H1 (cell line): Measurements from ENCODE around the gene LSM2. TPM values are rescaled to one million over a fixed set of nuclear protein-coding genes. Genes with fewer than 3 reads are reported as not detected.

Experiments used
- CTCF ChIA-PET: fragments of 300-600 bp; sonication (Branson Sonifier 250); formaldehyde crosslinking; loops from one replicate; lab custom pipeline; 2021; ENCODE audit not compliant: partially characterized antibody; lab: Charles Lee
- POLR2A ChIA-PET: fragments of 300-600 bp; sonication (Branson Sonifier 250); formaldehyde crosslinking; loops from one replicate; lab custom pipeline; 2021; ENCODE audit warnings: inconsistent platforms; ENCODE audit not compliant: partially characterized antibody; lab: Charles Lee
- DNase-seq, 2 experiments: peaks; one replicate each; pipeline versions ENCODE4 v3.0.0 to v3.0.0-alpha.2; 2010 to 2022; ENCODE audit warnings: low spot score in 2 of 2, low read depth in 1 of 2, mixed read lengths in 1 of 2
- FAIRE-seq: peaks from 2 replicates; lab custom pipeline; 2011; peaks lifted over from hg19 to GRCh38; lab: Jason Lieb, UNC
- H2AFZ ChIP-seq: 2 replicates; pipeline ENCODE4 v1.8.1; 2012; ENCODE audit warnings: low read length, inconsistent platforms
- H2AK5ac ChIP-seq: 2 replicates; pipeline ENCODE4 v1.6.1; 2013; ENCODE audit warnings: low read depth, low read length
- H2BK120ac ChIP-seq: replicated peaks from 2 replicates; pipeline ENCODE3; 2013; ENCODE audit warnings: low read depth, low read length, inconsistent platforms
- H2BK12ac ChIP-seq: 2 replicates; pipeline ENCODE4 v1.6.1; 2013; ENCODE audit warnings: low read depth, low read length
- H2BK15ac ChIP-seq: 2 replicates; pipeline ENCODE4 v1.6.1; 2013; ENCODE audit warnings: low read length
- H2BK20ac ChIP-seq: 2 replicates; pipeline ENCODE4 v1.6.1; 2013; ENCODE audit warnings: low read length
- H2BK5ac ChIP-seq: 2 replicates; pipeline ENCODE4 v1.6.1; 2013; ENCODE audit warnings: low read depth, low read length
- H3K14ac ChIP-seq: 2 replicates; pipeline ENCODE4 v1.6.1; 2013; ENCODE audit warnings: inconsistent platforms; ENCODE audit not compliant: insufficient read length
- H3K18ac ChIP-seq: 2 replicates; pipeline ENCODE4 v1.6.1; 2013; ENCODE audit warnings: low read length; ENCODE audit errors: extremely low read depth
- H3K23ac ChIP-seq: 2 replicates; pipeline ENCODE4 v1.6.1; 2013; ENCODE audit warnings: inconsistent platforms; ENCODE audit not compliant: insufficient read length
- H3K23me2 ChIP-seq: 2 replicates; pipeline ENCODE4 v1.6.1; 2013; ENCODE audit warnings: low read depth, low read length
- H3K27ac ChIP-seq: 2 replicates; pipeline ENCODE4 v1.6.1; 2011; ENCODE audit warnings: low read depth, low read length, inconsistent platforms
- H3K27me3 ChIP-seq, 4 experiments: replicated peaks in 1 of 4; 1 replicate in 1 of 4; 2 replicates in 3 of 4; pipeline versions ENCODE4 v1.6.1 to v1.8.1; 2011 to 2013; ENCODE audit warnings: low read length in 3 of 4, mild to moderate bottlenecking in 3 of 4, inconsistent platforms in 2 of 4, mixed read lengths in 2 of 4, moderate library complexity in 1 of 4; ENCODE audit not compliant: control insufficient read depth in 3 of 4, insufficient read depth in 3 of 4; ENCODE audit errors: extremely low read depth in 1 of 4
- H3K36me3 ChIP-seq, 4 experiments: 2 replicates each; pipeline versions ENCODE4 v1.6.1 to v1.8.1; 2011 to 2013; ENCODE audit warnings: mild to moderate bottlenecking in 4 of 4, low read length in 3 of 4, moderate library complexity in 2 of 4, control low read depth in 1 of 4, inconsistent platforms in 1 of 4; ENCODE audit not compliant: insufficient read depth in 4 of 4, control insufficient read depth in 2 of 4
- H3K4ac ChIP-seq: replicated peaks from 2 replicates; pipeline ENCODE3; 2013; ENCODE audit warnings: low read length, low read depth, mixed read lengths, inconsistent platforms; ENCODE audit not compliant: insufficient read length
- H3K4me1 ChIP-seq, 4 experiments: replicated peaks in 1 of 4; 1 replicate in 1 of 4; 2 replicates in 3 of 4; pipeline versions ENCODE4 v1.6.1 to v1.8.1; 2011 to 2013; ENCODE audit warnings: low read length in 3 of 4, inconsistent platforms in 2 of 4, mixed read lengths in 1 of 4; ENCODE audit not compliant: insufficient read depth in 4 of 4, control insufficient read depth in 3 of 4
- H3K4me2 ChIP-seq, 2 experiments: 2 replicates each; pipeline versions ENCODE4 v1.6.1 to v1.8.1; 2011 to 2013; ENCODE audit warnings: low read depth in 2 of 2, low read length in 2 of 2, control low read depth in 1 of 2, inconsistent platforms in 1 of 2, mild to moderate bottlenecking in 1 of 2; ENCODE audit not compliant: insufficient read depth in 1 of 2
- H3K4me3 ChIP-seq, 4 experiments: fragments of 200-600, 300-600 bp in 1 of 4; sonication (generic), shearing (Covaris generic), sonication (Bioruptor Twin) in 1 of 4; 2 replicates each; pipeline versions ENCODE4 v1.5.1 to v1.8.1; 2011 to 2016; ENCODE audit warnings: low read length in 4 of 4, low read depth in 3 of 4, control low read depth in 2 of 4, inconsistent platforms in 2 of 4, mild to moderate bottlenecking in 2 of 4, mixed read lengths in 1 of 4, moderate library complexity in 1 of 4; ENCODE audit not compliant: insufficient read depth in 2 of 4; ENCODE audit errors: extremely low read depth in 1 of 4
- H3K56ac ChIP-seq: replicated peaks from 2 replicates; pipeline ENCODE3; 2013; ENCODE audit warnings: low read depth, mild to moderate bottlenecking, mixed read lengths, low read length, inconsistent platforms; ENCODE audit not compliant: insufficient read length
- H3K79me1 ChIP-seq: 2 replicates; pipeline ENCODE4 v1.6.1; 2013; ENCODE audit warnings: low read depth, low read length, control low read depth
- H3K79me2 ChIP-seq, 2 experiments: 2 replicates each; pipeline versions ENCODE4 v1.6.1 to v1.8.1; 2012 to 2013; ENCODE audit warnings: low read length in 2 of 2, mild to moderate bottlenecking in 2 of 2, inconsistent platforms in 1 of 2; ENCODE audit not compliant: insufficient read depth in 2 of 2, control insufficient read depth in 1 of 2
- H3K9ac ChIP-seq, 4 experiments: replicated peaks in 1 of 4; 1 replicate in 1 of 4; 2 replicates in 3 of 4; pipeline versions ENCODE4 v1.6.1 to v1.8.1; 2011 to 2013; ENCODE audit warnings: low read depth in 3 of 4, low read length in 3 of 4, control low read depth in 2 of 4, mild to moderate bottlenecking in 2 of 4, moderate library complexity in 2 of 4, inconsistent platforms in 1 of 4; ENCODE audit errors: extremely low read depth in 1 of 4
- H3K9me3 ChIP-seq, 2 experiments: 2 replicates each; pipeline versions ENCODE4 v1.6.1 to v1.8.1; 2012 to 2013; ENCODE audit warnings: mild to moderate bottlenecking in 2 of 2, moderate library complexity in 2 of 2, control low read depth in 1 of 2, inconsistent platforms in 1 of 2, low read depth in 1 of 2, low read length in 1 of 2, mixed read lengths in 1 of 2; ENCODE audit not compliant: insufficient read depth in 2 of 2
- H4K20me1 ChIP-seq, 2 experiments: replicated peaks in 1 of 2; 2 replicates each; pipeline versions ENCODE3 to v1.8.1; 2011 to 2013; ENCODE audit warnings: inconsistent platforms in 2 of 2, low read length in 2 of 2, mild to moderate bottlenecking in 1 of 2; ENCODE audit not compliant: insufficient read depth in 2 of 2, control insufficient read depth in 1 of 2
- H4K5ac ChIP-seq: 2 replicates; pipeline ENCODE4 v1.6.1; 2013; ENCODE audit warnings: low read length, low read depth, mixed read lengths, inconsistent platforms; ENCODE audit not compliant: insufficient read length
- H4K8ac ChIP-seq: 2 replicates; pipeline ENCODE4 v1.8.0; 2013; ENCODE audit warnings: mild to moderate bottlenecking, moderate library complexity, low read length, inconsistent platforms; ENCODE audit not compliant: insufficient read depth; ENCODE audit errors: extremely low read depth
- H4K91ac ChIP-seq: replicated peaks from 2 replicates; pipeline ENCODE3; 2013; ENCODE audit warnings: low read length, mixed read lengths, inconsistent platforms; ENCODE audit not compliant: insufficient read length
- CHD2 ChIP-seq: IDR thresholded peaks from 2 replicates; pipeline ENCODE4 v1.6.1; 2012; ENCODE audit warnings: low read length, improper control_type of control experiment
- EGR1 ChIP-seq: IDR thresholded peaks from 2 replicates; pipeline ENCODE4 v1.6.1; 2011; ENCODE audit warnings: low read depth, low read length, borderline replicate concordance
- GTF2F1 ChIP-seq: IDR thresholded peaks from 2 replicates; pipeline ENCODE4 v1.6.1; 2012; ENCODE audit warnings: low read depth, low read length, improper control_type of control experiment, borderline replicate concordance
- JUN ChIP-seq: IDR thresholded peaks from 2 replicates; pipeline ENCODE4 v1.6.1; 2011; ENCODE audit warnings: low read depth, mild to moderate bottlenecking, improper control_type of control experiment, low read length
- KDM1A ChIP-seq: fragments of 200-600, 300-600 bp; sonication (generic); IDR thresholded peaks from 2 replicates; pipeline ENCODE4 v1.7.1; 2016; ENCODE audit warnings: mild to moderate bottlenecking, low read length, borderline replicate concordance
- MAX ChIP-seq: IDR thresholded peaks from 2 replicates; pipeline ENCODE4 v1.6.1; 2012; ENCODE audit warnings: inconsistent platforms
- NANOG ChIP-seq: IDR thresholded peaks from 2 replicates; pipeline ENCODE4 v1.6.1; 2011; ENCODE audit warnings: low read length, low read depth, mild to moderate bottlenecking, inconsistent platforms; ENCODE audit not compliant: insufficient read depth, poor library complexity, severe bottlenecking
- RNF2 ChIP-seq: fragments of 200-900, 300-1000 bp; sonication (generic); IDR thresholded peaks from 2 replicates; pipeline ENCODE4 v1.7.1; 2016; ENCODE audit warnings: borderline replicate concordance, low read depth, mild to moderate bottlenecking, antibody characterized with exemption, low read length; ENCODE audit not compliant: poor library complexity, severe bottlenecking; ENCODE audit errors: missing control alignments
- SIX5 ChIP-seq: IDR thresholded peaks from 2 replicates; pipeline ENCODE4 v1.6.1; 2011; ENCODE audit warnings: mild to moderate bottlenecking, low read depth, low read length
- SP2 ChIP-seq: IDR thresholded peaks from 2 replicates; pipeline ENCODE4 v1.6.1; 2012; ENCODE audit warnings: mild to moderate bottlenecking, low read length, inconsistent platforms
- TAF7 ChIP-seq: optimal IDR thresholded peaks from 2 replicates; pipeline ENCODE3; 2011; ENCODE audit warnings: low read depth, mild to moderate bottlenecking, inconsistent platforms, low read length, moderate library complexity, borderline replicate concordance
- USF2 ChIP-seq: IDR thresholded peaks from 2 replicates; pipeline ENCODE4 v1.6.1; 2011; ENCODE audit warnings: low read length, improper control_type of control experiment
- WGBS, 2 experiments: shearing (Covaris generic) in 1 of 2; methylation state at CpG; one replicate each; pipeline versions ENCODE4 v1.1.6 to v1.1.7; 2013 to 2015; ENCODE audit warnings: low lambda C conversion rate in 2 of 2, mixed read lengths in 2 of 2, inconsistent platforms in 1 of 2, low coverage in 1 of 2, missing lambda C conversion rate in 1 of 2; ENCODE audit not compliant: insufficient replicate concordance in 2 of 2, insufficient coverage in 1 of 2, insufficient read length in 1 of 2; ENCODE audit errors: extremely low coverage in 1 of 2, missing lambda C conversion rate in 1 of 2; 5-methylcytosine and 5-hydroxymethylcytosine counted together
- polyA plus RNA-seq, 7 experiments: library from polyadenylated mRNA; depleted of rRNA in 3 of 7; stranded (reverse) in 5 of 7; unstranded in 2 of 7; fragments of >200 nt in 5 of 7; fragments of 200-250 nt in 2 of 7; gene quantifications; 1 replicate in 5 of 7; 2 replicates in 1 of 7; 4 replicates in 1 of 7; pipeline versions ENCODE4 v1.2.1 to v1.2.3, GENCODE V29; 2011 to 2013; ENCODE audit warnings: missing spikeins in 2 of 7, mixed read lengths in 2 of 7
- total RNA-seq: library from RNA; stranded (reverse); fragmentation: NEBNext Ultra II Directional; extraction: Animal tissue kit (Norgen Biotek cat#: 25700); gene quantifications from 2 replicates; pipeline ENCODE4 v1.2.1, GENCODE V29; 2021

LSM2 gene
- total and polyA plus RNA-seq, 2 of the 8 experiments (the other 6 are each of a cell fraction or from before 2014, with no cell fraction given), result 127 to 168 TPM

GRCh38 chr6:31851485-31851832 lies 44.7 kb upstream of the LSM2 start:
- Histone ChIP-seq H2BK5ac (no peak overlapping the region), H3K4me3 (no peak overlapping the region), H2AK5ac (no peak overlapping the region), H3K79me2 (no peaks in the 10 kb centered on the region), H3K9me3 (peaks cover 6 to 7% of the 10 kb centered on the region in 2 experiments; a peak in 1 of 4 replicates), H3K4me2 (peak overlapping the region in 1 of 2 experiments; percentile 34; a peak in 1 of 4 replicates), H4K8ac (no peak overlapping the region), H3K23ac (no peak overlapping the region), H3K79me1 (no peaks in the 10 kb centered on the region), H3K4me1 (no peaks in the 10 kb centered on the region), H3K23me2 (no peaks in the 10 kb centered on the region), H2BK12ac (no peak overlapping the region), H4K91ac (no peak overlapping the region), H2BK120ac (no peak overlapping the region), H3K56ac (no peak overlapping the region), H4K5ac (no peak overlapping the region), H2BK20ac (no peak overlapping the region), H3K4ac (no peak overlapping the region), H3K27ac (no peak overlapping the region), H3K18ac (no peak overlapping the region), H3K36me3 (peaks cover 0 to 4% (median 0%) of the 10 kb centered on the region in 4 experiments; a peak in 2 of 8 replicates), H2AFZ (no peak overlapping the region), H2BK15ac (no peak overlapping the region), H3K27me3 (no peaks in the 10 kb centered on the region), H3K14ac (no peak overlapping the region), H3K9ac (peak overlapping the region in 1 of 4 experiments; percentile 18; a peak in 1 of 7 replicates), H4K20me1 (no peaks in the 10 kb centered on the region)
- no peak for FAIRE-seq
- ChIA-PET POLR2A (interaction anchor here (0.6 to 12.6 kb wide), 8 partner anchors 9 to 702 kb away, joined by 3 to 189 read pairs (median 3); partner anchors contain the start of gene NEU1), CTCF (interaction anchor here (0.6 to 1.3 kb wide), 3 partner anchors 12 to 557 kb away, joined by 3 to 4 read pairs (median 3); no protein-coding TSS in a partner anchor)
- DNase-seq, result no peak
- 94% methylated on average over 2 of the region's 2 CpGs; no CpG with 5 or more reads in 1 of the 2 experiments for WGBS, 2 experiments
- TF ChIP-seq EGR1 (no peak), SP2 (no peak), SIX5 (no peak), RNF2 (no peak), USF2 (no peak), TAF7 (no peak), KDM1A (no peak), MAX (no peak), JUN (no peak), CHD2 (no peak), NANOG (no peak), GTF2F1 (no peak)
